HG03095 (cell line): ENCODE results near the gene PREP.
"Not testable (repeated sequence)": the region's sequence is repeated elsewhere in the genome, so short reads cannot be mapped to it uniquely, and the experiment has no call there.

Experiments used
- ATAC-seq: cut with Tn5 transposase; IDR thresholded peaks from one replicate; pipeline ENCODE4 v1.9.1; 2021; ENCODE audit warnings: moderate library complexity; ENCODE audit not compliant: unreplicated experiment

The PREP gene

DNA sequence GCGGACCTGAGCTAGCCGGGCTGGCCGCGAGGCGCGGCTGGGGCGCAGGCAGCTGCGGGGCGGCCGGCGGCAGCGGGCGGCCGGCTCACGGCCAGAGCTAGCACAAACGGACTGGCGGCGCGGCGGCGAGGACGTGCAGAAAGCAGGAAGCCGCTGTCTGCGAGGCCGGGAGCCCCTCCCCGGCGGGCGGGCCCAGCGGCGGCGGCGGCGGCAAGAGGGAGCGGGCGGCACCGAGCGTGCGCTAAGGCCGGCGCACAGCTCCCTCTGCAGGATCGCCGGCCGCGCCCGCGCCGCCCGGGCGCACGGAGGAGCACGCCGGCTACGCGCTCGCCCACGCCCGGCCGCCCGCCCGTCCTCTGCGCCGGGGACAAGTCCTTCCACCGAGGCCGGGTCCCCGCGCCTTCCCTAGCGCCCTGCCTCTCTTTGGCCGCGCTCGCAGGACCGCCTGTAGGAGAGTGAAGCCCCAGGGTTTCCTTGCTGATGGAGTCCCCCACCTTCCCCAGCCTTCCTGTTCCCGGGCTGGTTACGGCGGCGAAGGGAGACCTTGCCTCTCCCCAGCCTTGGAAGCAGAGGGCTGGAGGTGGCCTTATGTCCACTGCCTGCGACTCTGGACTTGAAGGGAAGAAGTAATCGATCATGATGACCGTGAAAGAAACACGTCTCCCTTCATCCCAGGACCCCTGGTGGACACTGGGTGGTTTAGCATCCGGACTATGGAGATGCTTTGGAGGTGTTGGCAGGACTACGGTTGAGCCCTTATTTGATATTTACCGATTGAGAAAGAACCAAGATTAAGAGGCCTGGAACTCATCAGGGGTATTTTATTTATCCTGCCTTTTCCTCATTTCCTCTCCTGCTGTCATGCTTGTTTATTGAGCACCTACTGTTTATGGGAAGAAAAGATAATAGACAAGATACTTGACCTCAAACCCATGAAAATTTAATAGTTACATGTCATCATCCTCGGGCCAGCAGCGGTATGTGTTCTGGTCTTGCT is at the start of gene PREP:
PREP (minus strand) TSS at position 144 of the 997 bp plus-strand sequence. CDS start 191 bp downstream, outside the sequence.
- ATAC-seq: peak; percentile 95

DNA sequence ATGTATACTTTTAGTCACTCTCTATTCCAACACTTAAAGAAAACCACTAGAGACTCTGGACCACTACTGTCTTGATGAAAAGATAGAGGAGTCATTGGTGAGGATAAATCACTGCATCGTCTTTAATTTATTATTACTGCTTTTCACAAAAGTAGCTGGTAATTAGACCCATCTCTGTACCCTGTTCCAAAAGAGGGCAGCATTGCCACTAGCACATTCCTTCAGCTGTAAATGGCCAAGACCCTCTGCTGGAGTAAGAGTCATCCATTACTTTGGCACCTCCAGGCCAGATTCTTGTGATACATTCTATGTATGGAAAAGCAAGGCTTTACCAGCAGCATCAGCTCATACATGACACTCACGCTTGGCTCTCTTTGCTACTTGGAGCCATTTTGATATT is 49.5 kb upstream of the PREP start:
- no peak for ATAC-seq

DNA sequence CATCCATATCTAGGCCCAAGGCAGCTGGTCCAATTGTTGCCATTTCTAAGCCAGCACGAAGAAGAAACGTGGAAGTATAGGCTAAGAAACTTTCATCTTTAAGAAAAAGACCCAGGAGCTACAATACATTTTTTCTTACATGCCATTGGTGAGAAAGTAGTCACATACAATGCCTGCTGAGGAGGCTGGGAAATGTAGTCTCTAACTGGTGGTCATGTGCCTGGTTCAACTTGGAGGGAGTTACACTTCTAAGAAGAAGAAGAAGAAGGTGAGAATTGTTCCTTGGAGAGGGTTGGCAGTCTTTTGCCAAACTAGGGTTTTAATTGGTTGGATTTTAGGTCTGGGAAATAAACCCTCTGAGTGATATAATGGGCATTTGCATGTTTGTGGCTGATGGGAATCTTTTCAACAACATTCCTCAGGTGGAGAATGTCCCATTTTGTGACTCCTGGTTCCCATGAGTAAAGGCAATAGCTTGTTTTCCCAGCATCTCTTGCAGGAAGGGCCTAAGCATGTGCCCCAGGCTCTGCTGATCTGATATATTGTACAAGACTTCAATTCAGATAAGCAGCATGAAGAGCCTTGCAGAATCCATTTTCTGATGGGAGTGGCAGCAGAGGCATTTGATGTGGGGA is 47.0 kb upstream of the PREP start:
- ATAC-seq: no peak

DNA sequence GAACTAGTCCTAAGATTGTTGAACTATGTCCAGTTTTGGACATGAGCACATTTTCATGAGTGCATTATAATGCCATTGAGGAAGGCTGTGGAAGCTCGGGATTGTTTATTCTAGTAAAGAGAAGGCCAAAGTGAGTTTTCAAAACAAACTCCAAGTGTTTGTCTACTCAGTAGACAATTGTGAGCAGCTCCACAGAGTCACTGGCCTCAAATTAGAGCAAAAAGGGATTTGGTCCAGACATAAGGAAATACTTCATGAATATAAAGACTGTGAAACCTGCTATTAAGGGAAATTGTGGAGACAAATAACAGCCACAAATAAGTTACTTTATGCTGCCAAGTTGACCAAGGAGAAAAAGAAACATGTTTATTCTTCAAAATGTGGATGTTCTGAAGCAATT is 42.6 kb upstream of the PREP start:
- ATAC-seq: no peak

DNA sequence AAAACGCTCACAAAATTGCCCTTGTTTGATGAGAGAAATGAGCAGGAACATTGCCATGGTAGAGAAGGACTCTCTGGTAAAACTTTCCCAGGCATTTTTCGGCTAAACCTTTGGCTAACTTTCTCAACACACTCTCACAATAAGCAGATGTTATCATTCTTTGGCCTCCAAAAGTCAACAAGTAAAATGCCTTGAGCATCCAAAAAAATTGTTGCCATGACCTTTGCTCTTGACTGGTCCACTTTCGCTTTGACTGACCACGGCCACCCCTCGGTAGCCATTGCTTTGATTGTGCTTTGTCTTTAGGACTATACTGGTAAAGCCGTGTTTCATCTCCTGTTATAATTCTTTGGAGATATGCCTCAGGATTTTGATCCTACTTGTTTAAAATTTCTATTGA is 41.1 kb upstream of the PREP start:
- no peak for ATAC-seq

DNA sequence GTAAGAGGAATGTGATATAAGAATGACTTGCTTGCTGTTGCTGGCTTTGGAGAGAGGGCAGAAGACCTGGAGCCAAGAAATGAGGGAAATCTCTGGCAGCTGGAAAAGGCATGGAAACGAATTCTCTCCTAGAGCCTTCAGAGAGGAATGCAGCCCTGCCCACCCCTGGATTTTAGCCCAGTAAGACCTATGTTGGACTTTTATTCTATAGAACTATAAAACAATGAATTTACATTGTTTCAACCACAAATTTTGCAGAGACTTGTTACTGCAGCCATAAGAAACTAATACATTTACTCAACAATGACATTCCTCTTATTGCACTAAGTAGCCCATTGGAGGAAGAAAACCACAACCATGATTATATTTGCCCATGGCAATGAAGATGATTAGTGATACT is 39.5 kb upstream of the PREP start:
- no peak for ATAC-seq

DNA sequence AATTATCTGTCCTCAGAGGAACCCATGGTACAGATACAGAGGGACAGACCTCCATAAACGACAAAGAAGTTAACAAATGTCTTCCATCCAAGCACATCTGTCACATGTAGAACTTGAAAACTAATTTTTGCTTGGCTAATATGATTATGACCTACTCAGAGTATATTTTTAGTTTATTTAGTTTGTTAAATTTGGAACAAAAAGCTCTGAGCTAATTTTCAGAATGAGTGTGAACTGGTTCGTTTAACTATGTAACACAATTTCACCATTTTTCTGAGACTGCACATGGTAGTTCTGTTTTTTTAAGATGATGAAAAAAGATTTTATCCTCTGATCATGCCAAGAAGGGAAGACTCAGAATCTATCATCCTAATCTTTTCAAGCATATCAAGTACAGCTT is 34.4 kb upstream of the PREP start:
- ATAC-seq: no peak

DNA sequence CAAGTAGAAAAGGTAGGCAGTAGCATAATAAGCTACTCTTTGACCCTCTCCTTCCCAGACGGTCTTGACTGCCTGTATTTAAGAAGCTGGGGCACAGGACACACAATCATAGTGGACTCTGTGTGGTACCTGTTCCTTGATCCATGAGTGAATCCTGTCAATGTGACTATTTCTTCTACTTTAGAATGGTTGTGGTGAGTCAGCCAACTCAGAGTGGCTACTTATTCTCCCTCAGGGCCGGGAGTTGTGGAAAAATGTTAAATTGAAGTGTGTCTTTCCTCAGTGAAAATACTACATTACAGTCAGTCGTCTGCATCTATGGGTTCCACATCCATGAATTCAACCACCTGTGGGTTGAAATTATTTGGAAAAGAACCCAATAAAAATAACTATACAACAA is 30.8 kb upstream of the PREP start:
- no peak for ATAC-seq

DNA sequence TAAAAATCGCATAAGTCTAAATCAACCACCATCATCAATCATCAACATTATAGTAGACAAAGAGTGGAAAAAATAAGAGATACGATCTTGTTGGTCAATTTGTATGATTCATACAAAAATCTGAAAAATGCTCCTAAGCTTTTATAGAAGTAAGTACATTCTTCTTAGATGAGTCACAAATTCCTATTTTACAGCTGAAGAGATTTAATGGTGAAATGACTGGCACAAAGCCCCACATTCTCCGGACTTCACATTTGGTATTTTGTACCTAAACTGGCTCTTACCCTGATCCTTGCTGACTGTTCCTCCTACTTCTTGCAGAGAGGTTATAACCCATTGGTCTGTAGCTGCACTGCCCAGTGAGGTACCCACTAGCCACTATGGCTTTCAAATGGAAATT is 29.9 kb upstream of the PREP start:
- ATAC-seq: no peak

DNA sequence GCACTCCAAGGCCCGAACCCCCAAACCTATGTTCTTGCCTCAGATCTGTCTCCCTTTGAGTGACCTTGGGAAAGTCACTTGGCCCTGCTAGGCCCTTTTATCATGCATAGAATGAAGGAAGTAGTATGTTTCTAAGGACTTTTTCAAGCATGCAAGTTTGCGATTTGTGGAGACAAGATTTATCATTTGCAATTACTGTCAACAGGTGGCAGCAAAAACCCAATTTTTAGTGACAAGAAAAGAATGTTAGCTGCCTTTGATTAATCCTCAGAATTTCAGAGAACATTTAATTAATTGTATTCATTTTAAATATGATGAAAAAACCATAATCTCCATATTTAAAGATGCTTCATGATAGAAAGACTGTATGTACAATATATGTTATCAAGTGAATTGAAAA is 28.3 kb upstream of the PREP start:
- no peak for ATAC-seq

DNA sequence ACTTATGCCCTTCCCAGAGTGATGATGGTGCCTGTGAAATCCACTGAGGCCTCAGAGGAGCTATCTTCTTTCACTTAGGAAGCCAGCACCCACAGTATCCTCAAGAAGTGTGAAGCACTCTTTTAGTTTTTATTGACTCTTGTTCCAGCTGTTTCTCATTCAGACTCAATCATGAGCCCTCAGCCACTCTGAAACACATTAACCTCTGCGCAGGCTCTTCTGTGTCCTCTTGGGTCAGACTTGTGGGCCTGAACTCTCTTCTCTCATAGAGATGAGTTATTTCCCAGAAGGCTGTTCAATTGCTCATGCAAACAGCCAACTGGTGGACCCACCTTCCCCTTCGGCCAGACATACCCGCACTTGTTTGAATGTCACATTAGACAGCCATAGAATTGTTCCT is 27.8 kb upstream of the PREP start:
- ATAC-seq: no peak

DNA sequence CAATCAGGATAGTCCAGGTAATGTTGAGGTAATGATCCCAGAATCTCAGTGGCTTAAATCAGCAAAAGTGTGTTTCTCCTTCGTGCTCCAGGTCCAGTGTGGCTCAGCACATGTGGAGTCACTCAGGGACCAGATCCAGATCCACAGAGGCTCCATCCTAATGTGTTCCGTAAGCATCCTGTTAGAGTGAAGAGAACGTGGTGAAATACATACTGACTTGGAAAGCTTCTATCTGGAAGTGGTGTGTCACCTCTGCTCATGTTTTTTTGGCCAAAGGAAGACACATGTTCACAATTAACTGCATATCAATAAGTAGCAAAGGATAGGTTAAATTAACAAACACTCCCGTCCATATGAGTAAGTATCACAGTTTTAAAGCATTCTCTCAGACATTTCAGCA is 26.8 kb upstream of the PREP start:
- ATAC-seq: no peak

DNA sequence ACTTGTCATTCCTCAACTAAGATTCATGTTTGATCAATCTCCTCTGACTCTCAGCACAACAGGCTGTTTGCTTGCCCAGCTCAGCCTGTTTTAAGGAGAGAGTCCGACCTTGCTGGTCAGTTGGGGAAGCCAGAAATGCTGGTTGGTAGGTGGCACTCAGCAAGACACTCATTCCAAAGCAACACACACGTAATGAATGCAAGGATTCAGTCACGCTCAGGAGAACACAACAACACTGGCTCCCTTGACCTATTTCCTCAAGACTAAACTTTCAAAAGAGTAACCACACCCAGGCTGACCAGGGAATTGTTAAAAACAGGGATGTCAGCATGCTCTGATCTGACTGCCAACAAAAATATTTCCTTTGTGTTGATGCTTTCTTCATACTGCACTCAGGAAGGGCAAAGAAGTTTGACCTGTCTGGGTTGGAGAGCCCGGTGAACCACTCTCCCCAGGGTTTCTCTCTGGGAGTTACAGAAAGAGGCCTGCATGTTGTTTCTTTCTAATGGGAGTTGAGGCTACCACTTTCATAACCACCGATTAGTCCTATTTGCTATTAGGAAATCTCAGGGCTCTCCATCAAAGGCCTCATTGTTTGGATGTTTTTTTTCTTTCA is 25.6 kb upstream of the PREP start:
- ATAC-seq: no peak

DNA sequence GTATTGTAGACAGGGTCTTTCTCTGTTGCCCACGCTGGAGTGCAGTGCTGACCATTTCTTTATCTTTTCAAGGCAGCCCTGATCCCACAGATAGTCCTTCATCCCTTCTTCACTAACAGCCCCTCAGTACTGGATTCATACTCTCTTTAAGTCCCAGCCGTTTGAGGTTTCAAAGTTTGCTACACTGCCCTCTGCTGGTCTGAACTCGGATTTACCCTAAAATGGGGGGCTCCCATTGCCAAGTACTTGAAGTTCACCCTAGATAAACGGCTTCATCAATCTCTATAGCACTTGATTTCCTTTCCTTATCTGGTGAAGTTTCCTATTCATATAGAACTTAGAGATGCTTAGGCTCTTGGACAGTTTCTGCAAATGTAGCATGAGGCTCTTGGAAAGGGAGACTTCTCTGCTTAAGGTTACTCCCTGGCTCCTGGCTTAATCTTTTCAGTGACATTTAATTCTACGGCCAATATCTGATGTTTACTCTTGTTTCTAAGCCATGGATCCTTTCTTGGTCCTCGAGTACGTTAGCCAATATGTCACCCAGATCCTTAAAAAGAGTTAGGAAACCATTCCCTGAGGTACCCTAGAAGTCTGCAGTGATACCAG is 21.4 kb upstream of the PREP start:
- no peak for ATAC-seq

DNA sequence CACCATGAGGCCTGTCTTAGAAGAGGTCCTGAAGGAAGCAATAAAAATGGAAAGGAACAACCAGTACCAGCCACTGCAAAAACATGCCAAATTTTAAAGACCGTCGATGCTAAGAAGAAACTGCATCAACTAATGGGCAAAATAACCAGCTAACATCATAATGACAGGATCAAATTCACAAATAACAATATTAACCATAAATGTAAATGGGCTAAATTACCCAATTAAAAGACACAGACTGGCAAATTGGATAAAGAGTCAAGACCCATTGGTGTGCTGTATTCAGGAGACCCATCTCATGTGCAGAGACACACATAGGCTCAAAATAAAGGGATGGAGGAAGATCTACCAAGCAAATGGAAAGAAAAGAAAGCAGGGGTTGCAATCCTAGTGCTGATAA is 14.1 kb upstream of the PREP start:
- ATAC-seq: not testable (repeated sequence)

DNA sequence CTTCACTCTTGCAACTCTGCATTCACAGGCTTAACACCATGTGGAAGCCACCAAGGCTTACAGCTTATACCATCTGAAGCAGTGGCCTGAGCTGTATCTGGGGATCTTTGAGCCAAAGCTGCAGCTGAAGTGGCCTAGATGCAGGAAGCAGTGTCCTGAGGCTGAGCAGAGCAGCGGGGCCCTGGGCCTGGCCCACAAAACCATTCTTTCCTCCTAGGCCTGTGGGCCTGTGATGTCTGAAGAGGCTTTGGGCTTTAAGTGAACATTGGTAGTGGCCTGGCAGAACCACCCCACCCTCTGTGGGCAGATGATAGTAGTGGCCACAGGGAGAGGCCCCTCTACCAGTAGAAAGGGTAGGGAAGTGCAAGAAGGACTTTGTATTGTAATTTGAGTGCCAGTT is 6.9 kb upstream of the PREP start:
- ATAC-seq: no peak

DNA sequence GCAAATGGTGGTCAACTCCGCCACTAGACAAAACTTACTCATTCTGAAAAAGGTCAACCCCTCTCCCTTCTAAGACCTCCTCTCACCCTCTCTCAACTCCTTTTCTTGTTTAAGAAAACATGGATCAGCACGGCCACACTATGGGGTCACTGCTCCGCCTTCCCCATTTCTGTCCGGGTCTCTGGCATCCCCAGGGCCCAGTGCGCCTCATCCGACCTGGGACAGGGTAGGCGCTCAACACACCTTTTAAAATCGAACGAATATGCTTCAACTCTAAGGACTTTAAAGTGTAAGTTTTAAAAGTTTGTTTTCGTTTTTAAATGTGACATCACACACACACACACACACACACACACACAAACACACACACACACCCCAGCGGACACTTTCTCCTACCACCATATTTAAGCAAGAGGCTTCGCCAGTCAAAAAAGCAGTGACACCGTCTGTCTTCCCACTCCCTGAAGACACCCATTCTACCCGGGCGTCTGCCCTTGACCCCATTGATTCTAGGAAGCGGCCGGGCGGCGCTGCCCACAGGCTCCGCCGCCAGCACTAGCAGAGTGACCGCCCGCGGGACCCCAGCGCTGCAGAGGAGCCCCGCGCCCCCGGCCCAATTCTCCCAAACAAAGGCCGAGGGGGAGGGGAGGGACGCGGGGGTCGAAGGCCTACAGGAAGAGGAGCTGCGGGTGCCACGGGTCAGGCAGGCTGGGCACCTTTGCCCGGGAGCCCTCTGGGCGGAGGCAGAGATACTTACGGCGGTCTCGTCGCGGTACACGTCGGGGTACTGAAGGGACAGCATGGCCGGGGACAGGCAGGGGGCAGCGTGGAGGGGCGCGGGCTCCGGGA is 568 bp downstream of the PREP start:
- peak; percentile 42 for ATAC-seq

DNA sequence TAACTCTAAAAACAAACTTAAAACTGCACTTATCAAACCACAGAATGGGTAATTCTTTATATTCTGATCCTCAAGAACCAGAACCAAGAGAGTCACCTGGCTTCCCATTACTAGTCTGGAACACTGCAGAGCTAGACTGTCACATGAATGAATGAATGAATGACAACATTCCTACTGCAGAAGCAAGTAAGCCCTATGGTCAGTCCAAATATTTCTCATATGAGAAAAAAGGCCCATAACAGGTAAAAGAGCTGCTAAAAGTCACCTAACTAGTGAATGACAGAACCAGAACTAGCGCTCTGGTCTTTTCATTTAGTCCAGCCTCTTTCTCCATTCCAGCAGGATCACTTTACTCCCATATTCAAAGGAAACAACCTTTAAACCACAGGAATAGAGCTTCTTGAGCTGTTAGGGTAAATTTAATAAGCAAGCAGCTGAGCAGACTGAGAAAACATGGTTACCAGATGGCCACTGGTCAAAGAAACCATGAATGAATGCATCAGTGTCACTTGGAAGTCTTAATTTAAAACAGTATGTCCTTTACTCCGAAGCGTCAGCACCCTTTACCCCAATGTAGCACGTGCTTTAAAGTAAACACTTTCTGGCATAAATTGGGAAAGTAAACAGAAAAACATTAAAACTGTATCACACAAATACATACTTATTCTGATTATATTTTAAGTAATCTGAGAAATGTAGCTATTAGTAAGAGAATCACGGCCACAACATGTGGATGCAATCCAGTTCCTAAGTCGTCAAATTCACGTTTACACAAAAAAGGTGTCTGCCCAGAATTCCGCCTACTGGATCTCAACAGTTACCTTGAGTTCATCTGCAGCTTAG is 1.4 kb downstream of the PREP start:
- no peak for ATAC-seq

DNA sequence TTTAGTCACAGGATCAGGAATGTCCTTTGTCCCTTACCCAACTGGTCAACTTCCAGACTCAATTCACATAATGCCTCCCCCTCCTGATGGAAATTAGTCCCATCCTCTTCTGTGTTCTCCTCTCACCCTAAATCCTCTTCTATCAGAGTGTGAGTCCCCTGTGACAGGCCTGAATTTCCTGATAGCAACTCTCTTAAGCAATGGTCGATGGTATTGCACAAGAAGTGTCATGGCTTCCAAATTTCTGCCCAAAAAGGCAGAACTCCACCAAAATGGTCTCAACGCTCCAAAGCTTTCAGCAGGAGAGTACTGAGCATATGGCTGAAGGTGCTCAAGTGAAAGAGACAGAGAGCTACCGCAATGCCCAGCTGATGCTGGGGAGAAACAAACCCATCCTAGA is 2.4 kb downstream of the PREP start:
- ATAC-seq: no peak

DNA sequence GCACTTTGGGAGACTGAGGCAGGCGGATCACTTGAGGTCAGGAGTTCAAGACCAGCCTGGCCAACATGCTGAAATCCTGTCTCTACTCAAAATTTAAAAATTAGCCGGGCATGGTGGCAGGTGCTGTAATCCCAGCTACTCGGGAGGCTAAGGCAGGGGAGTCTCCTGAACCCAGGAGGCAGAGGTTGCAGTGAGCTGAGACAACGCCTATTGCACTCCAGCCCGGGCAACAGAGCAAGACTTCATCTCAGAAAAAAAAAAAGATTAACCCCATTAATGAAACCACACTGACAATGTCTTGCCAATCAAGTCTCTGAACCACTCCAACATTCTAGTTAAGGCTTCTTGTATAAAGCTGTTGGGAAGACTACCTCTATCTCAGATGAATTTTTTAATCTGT is 4.0 kb downstream of the PREP start:
- ATAC-seq: no peak
